Gastroesophageal sphincter (tissue), 4 donors: ENCODE results near the gene CRTC3. TPM values are rescaled to one million over a fixed set of nuclear protein-coding genes. Genes with fewer than 3 reads are reported as not detected.

Experiments
- ATAC-seq: fragments of 150-250 bp; one replicate; pipeline ENCODE4 v1.9.1; 2016; ENCODE audit warnings: mild to moderate bottlenecking, moderate library complexity
- H3K27ac ChIP-seq, 4 donors: fragments of 200-600 bp; sonication (generic) in 3 of 4; 1 replicate in 3 of 4; 2 replicates in 1 of 4; pipeline ENCODE4 v1.5.1; 2016 to 2019
- H3K27me3 ChIP-seq: fragments of 200-600 bp; sonication (generic); one replicate; pipeline ENCODE4 v1.5.1; 2019
- H3K36me3 ChIP-seq, 2 donors: fragments of 200-600 bp; sonication (generic); one replicate each; pipeline ENCODE4 v1.5.1; 2019; ENCODE audit warnings: control low read depth in 1 of 2
- H3K4me1 ChIP-seq, 3 donors: fragments of 200-600 bp; sonication (generic); 1 replicate in 2 of 3; 2 replicates in 1 of 3; pipeline ENCODE4 v1.5.1; 2016 to 2019; ENCODE audit warnings: control low read depth in 2 of 3
- H3K4me3 ChIP-seq, 2 donors: fragments of 200-600 bp; sonication (generic); one replicate each; pipeline ENCODE4 v1.5.1; 2019; ENCODE audit warnings: mild to moderate bottlenecking in 1 of 2, moderate library complexity in 1 of 2
- H3K9me3 ChIP-seq, 3 donors: fragments of 200-600 bp; sonication (generic); one replicate each; pipeline ENCODE4 v1.5.1; 2017 to 2019; ENCODE audit warnings: control low read depth in 2 of 3
- EP300 ChIP-seq: sonication (generic); formaldehyde crosslinking; IDR thresholded peaks from one replicate; pipeline ENCODE4 v1.6.1; 2017; ENCODE audit warnings: antibody characterized with exemption, mild to moderate bottlenecking
- POLR2A ChIP-seq, 2 donors: fragments of 450-650 bp; IDR thresholded peaks; one replicate each; pipeline ENCODE4 v1.6.1; 2017; ENCODE audit warnings: antibody characterized with exemption in 2 of 2, mild to moderate bottlenecking in 2 of 2, moderate library complexity in 1 of 2
- POLR2AphosphoS5 ChIP-seq: sonication (generic); formaldehyde crosslinking; IDR thresholded peaks from one replicate; pipeline ENCODE4 v1.6.1; 2017; ENCODE audit warnings: antibody characterized with exemption
- WGBS, 2 donors: methylation state at CpG; one replicate each; pipeline ENCODE4 v1.1.5; 2018; ENCODE audit warnings: low coverage in 1 of 2; 5-methylcytosine and 5-hydroxymethylcytosine counted together
- total RNA-seq, 4 donors: library from RNA; depleted of rRNA; stranded (reverse); fragments of >200 nt; gene quantifications; one replicate each; pipeline ENCODE4 v1.1.0, GENCODE V29; 2016
- TF ChIP-seq, protein P1 (sequence below), 4 experiments: fragments of 200-600 bp in 2 of 4; fragments of 450-650 bp in 2 of 4; sonication (generic) in 1 of 4; IDR thresholded peaks; one replicate each; pipeline ENCODE4 v1.5.1; 2017 to 2019; ENCODE audit warnings: antibody characterized with exemption in 4 of 4, mild to moderate bottlenecking in 2 of 4, moderate library complexity in 2 of 4

Gene CRTC3
- total RNA-seq, 4 donors from 2014 or later, result 44.5 to 68.6 (median 65.6) TPM

DNA sequence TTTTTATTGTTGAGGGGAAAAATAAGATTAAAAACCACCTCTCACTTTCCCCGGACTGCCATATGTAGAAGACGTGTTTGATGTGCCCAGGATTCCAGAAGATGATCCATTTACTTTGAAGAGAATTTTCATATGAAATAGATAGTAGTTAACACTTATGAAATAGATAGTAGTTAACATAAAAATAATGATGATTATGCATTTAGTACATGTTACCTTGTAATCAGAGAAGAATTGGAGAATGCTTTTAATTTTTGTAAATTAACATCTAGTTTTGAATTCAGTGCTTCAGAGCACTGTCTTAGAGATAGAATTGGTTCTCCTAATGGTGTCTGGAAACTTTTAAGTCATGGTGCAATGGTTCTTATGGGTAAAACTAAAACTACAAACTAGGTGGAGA lies 46.1 kb upstream of the CRTC3 start:
- 60 to 96% methylated on average over 2 of the region's 2 CpGs for WGBS, 2 donors
- Histone ChIP-seq H3K27ac (peak overlapping the region in 1 of 4 donors; percentile 9), H3K27me3 (no peaks in the 10 kb centered on the region), H3K4me3 (no peak overlapping the region), H3K36me3 (peaks cover 11 to 100% of the 10 kb centered on the region in 2 donors), H3K9me3 (no peaks in the 10 kb centered on the region), H3K4me1 (peaks cover 0 to 4% (median 0%) of the 10 kb centered on the region in 3 donors)
- TF ChIP-seq EP300, result no peak
- no peak for TF ChIP-seq POLR2A (IDR thresholded peaks at IDR 0.05)
- TF ChIP-seq, protein P1, sequence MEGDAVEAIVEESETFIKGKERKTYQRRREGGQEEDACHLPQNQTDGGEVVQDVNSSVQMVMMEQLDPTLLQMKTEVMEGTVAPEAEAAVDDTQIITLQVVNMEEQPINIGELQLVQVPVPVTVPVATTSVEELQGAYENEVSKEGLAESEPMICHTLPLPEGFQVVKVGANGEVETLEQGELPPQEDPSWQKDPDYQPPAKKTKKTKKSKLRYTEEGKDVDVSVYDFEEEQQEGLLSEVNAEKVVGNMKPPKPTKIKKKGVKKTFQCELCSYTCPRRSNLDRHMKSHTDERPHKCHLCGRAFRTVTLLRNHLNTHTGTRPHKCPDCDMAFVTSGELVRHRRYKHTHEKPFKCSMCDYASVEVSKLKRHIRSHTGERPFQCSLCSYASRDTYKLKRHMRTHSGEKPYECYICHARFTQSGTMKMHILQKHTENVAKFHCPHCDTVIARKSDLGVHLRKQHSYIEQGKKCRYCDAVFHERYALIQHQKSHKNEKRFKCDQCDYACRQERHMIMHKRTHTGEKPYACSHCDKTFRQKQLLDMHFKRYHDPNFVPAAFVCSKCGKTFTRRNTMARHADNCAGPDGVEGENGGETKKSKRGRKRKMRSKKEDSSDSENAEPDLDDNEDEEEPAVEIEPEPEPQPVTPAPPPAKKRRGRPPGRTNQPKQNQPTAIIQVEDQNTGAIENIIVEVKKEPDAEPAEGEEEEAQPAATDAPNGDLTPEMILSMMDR (IDR thresholded peaks at IDR 0.05), result no peak
- no peak for TF ChIP-seq POLR2AphosphoS5
- no peak for ATAC-seq

DNA sequence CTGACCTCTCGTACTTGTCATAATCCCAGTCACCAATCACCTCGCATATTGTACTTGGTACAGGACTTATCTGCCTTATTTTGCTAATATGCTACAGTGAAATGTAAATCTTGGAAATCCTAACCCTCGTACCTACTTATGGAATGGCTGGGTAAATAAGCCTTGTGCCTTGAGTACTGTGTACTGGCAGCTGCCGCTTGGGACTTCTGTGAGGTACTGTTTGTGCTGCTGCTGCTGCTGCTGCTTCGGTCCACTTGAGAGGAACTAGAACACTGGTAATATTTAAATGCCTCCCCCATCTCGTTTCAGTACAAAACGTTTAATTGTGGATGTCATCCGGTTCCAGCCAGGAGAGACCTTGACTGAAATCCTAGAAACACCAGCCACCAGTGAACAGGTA lies 42.5 kb upstream of the CRTC3 start:
- no peak for ATAC-seq
- Histone ChIP-seq H3K36me3 (peaks cover 16 to 100% of the 10 kb centered on the region in 2 donors), H3K27me3 (no peaks in the 10 kb centered on the region), H3K4me3 (no peak overlapping the region), H3K27ac (no peak overlapping the region), H3K9me3 (no peaks in the 10 kb centered on the region), H3K4me1 (peaks cover 0 to 1% (median 0%) of the 10 kb centered on the region in 3 donors)
- 84 to 94% methylated on average over 4 to 5 of the region's 8 CpGs for WGBS, 2 donors
- TF ChIP-seq POLR2AphosphoS5, result no peak
- TF ChIP-seq EP300, result no peak
- TF ChIP-seq, protein P1 (IDR thresholded peaks at IDR 0.05), result no peak
- TF ChIP-seq POLR2A (IDR thresholded peaks at IDR 0.05), result no peak

DNA sequence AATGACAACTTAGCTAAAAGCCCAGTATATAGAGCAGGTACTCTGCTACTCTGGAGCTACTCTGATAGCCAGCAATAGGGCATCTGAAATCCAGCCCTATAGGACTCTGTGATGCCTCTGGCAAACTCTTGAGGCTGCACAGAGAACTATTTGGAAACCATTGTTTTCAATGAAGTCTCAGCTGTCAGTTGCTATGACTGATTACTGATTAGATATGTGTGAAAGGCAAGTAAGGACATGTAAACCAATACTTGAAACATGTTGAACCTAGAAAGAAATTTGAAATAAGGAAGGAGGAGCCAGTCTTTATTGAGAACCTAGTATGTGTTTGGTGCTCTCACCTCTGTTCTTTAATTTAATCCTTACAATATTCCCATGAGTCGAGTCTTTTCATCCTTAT lies 40.2 kb upstream of the CRTC3 start:
- Histone ChIP-seq H3K27me3 (no peaks in the 10 kb centered on the region), H3K4me3 (no peak overlapping the region), H3K4me1 (no peaks in the 10 kb centered on the region), H3K36me3 (peaks cover 10 to 100% of the 10 kb centered on the region in 2 donors), H3K9me3 (no peaks in the 10 kb centered on the region), H3K27ac (no peak overlapping the region)
- TF ChIP-seq, protein P1 (IDR thresholded peaks at IDR 0.05), result no peak
- TF ChIP-seq POLR2A (IDR thresholded peaks at IDR 0.05) (no peak), POLR2AphosphoS5 (no peak), EP300 (no peak)
- no peak for ATAC-seq
- WGBS, 2 donors, result 85 to 89% methylated on average over 1 of the region's 1 CpG

DNA sequence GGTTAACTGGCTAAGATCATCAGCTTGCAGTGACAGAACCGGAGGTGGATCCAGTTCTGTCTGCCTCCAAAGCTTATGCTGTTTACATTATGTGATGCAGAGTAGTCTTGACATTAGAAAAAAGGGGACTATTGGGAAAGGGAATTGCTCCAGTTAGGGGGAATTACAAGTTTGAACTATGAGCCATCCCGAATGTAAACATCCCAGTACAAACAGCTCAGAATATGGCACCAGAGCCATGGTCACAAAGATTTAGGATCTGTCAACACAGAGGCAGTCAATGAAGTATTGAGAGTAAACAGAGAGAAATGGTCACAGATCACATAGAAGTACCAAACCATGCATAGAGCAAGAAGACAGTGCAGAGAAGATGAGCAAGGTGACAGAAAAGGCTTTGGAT lies 39.8 kb upstream of the CRTC3 start:
- peaks cover 10 to 100% of the 10 kb centered on the region in 2 donors for H3K36me3 ChIP-seq
- WGBS, 2 donors, result 48 to 69% methylated on average over 2 of the region's 2 CpGs
- no peak for ATAC-seq
- TF ChIP-seq POLR2AphosphoS5 (no peak), POLR2A (IDR thresholded peaks at IDR 0.05) (no peak), EP300 (no peak)
- TF ChIP-seq, protein P1 (IDR thresholded peaks at IDR 0.05), result no peak
- H3K27ac ChIP-seq, result no peak overlapping the region
- no peak overlapping the region for H3K4me3 ChIP-seq
- no peaks in the 10 kb centered on the region for H3K27me3 ChIP-seq
- H3K4me1 ChIP-seq, result no peaks in the 10 kb centered on the region
- no peaks in the 10 kb centered on the region for H3K9me3 ChIP-seq

DNA sequence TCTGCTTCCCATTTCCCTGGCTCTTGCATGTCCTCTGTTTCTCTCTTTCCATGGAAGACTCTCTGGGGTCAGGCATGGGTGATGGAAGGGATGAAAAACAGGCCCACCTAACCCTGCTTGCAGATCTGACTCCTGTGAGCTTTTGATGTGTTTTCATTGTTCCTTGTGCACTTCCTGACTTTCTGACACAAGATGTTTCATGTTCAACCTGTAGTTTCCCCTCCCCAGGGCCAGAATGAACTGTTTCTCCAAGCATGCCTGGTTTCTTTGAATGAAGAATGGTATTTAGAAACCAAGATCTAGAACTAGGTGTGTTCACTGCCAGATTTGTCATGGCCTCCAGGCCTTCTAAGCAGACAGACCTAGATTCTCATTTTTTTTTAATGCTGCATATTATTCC lies 36.1 kb upstream of the CRTC3 start:
- Histone ChIP-seq H3K27me3 (no peaks in the 10 kb centered on the region), H3K4me3 (no peak overlapping the region), H3K4me1 (no peaks in the 10 kb centered on the region), H3K27ac (no peak overlapping the region), H3K36me3 (peaks cover 5 to 100% of the 10 kb centered on the region in 2 donors), H3K9me3 (no peaks in the 10 kb centered on the region)
- TF ChIP-seq, protein P1 (IDR thresholded peaks at IDR 0.05), result no peak
- no peak for TF ChIP-seq POLR2AphosphoS5
- no peak for ATAC-seq
